ENCODE results near the gene SPTLC1. TPM values are rescaled to one million over a fixed set of nuclear protein-coding genes. Genes with fewer than 3 reads are reported as not detected.
A peak's percentile ranks its signal among the peaks of the same experiment; 100 is the strongest.
"Not testable (repeated sequence)": the region's sequence is repeated elsewhere in the genome, so short reads cannot be mapped to it uniquely, and the experiment has no call there.

The SPTLC1 gene
- total RNA-seq, 1 experiment from 2014 or later, result 68.0 TPM

- no peaks in the 10 kb centered on the region for H3K27me3 Mint-ChIP-seq (ENCODE audit: insufficient read depth, unreplicated experiment)
- CTCF ChIA-PET, result interaction anchor here (0.9 to 5.6 kb wide), 4 partner anchors 9 to 492 kb away, joined by 3 to 50 read pairs (median 9); no protein-coding TSS in a partner anchor
These were observed 32.6 kb upstream of the SPTLC1 start for GRCh38 chr9:92147852-92148180.

GRCh38 chr9:92147030-92147851, 32.0 kb upstream of the SPTLC1 start:
- H3K27ac Mint-ChIP-seq (ENCODE audit: low read depth, unreplicated experiment), result peak overlapping the region; percentile 94
- BruUV-seq (replicated peaks), result no TSS peak
- CTCF ChIA-PET, result interaction anchor here (0.6 to 5.6 kb wide), 7 partner anchors 8 to 492 kb away, joined by 3 to 50 read pairs (median 5); no protein-coding TSS in a partner anchor

More at GRCh38 chr9:92147852-92148180, 32.6 kb upstream of the SPTLC1 start:
- DNase-seq (ENCODE audit: unreplicated experiment), result no peak
- BruUV-seq (replicated peaks), result TSS peak; percentile 94
- no peaks in the 10 kb centered on the region for H3K36me3 Mint-ChIP-seq (ENCODE audit: insufficient read depth, unreplicated experiment)
- no peak for TF ChIP-seq CTCF (IDR thresholded peaks at IDR 0.05; ENCODE audit: unreplicated experiment)
- H3K9me3 Mint-ChIP-seq (ENCODE audit: unreplicated experiment), result no peaks in the 10 kb centered on the region
- no peak overlapping the region for H3K4me3 Mint-ChIP-seq (ENCODE audit: unreplicated experiment)
- H3K27ac Mint-ChIP-seq (ENCODE audit: low read depth, unreplicated experiment), result peak overlapping the region; percentile 94
- intact Hi-C loops (cut with micrococcal nuclease), result loop anchor here (10.0 kb wide), 1 partner anchor 57 kb away; no protein-coding TSS in a partner anchor
- POLR2A ChIA-PET, result interaction anchor here (0.8 to 1.5 kb wide), 7 partner anchors 10 to 122 kb away, joined by 3 to 6 read pairs (median 4); no protein-coding TSS in a partner anchor
- H3K4me1 Mint-ChIP-seq (ENCODE audit: insufficient read depth, unreplicated experiment), result peaks cover 41% of the 10 kb centered on the region

GRCh38 chr9:92146610-92147009, 31.4 kb upstream of the SPTLC1 start:
- Mint-ChIP-seq H3K27ac (ENCODE audit: low read depth, unreplicated experiment) (peak overlapping the region; percentile 94), H3K27me3 (ENCODE audit: insufficient read depth, unreplicated experiment) (no peaks in the 10 kb centered on the region), H3K9me3 (ENCODE audit: unreplicated experiment) (no peaks in the 10 kb centered on the region), H3K4me3 (ENCODE audit: unreplicated experiment) (no peak overlapping the region), H3K4me1 (ENCODE audit: insufficient read depth, unreplicated experiment) (peaks cover 30% of the 10 kb centered on the region), H3K36me3 (ENCODE audit: insufficient read depth, unreplicated experiment) (no peaks in the 10 kb centered on the region)
- TF ChIP-seq CTCF (IDR thresholded peaks at IDR 0.05; ENCODE audit: unreplicated experiment), result no peak
- POLR2A ChIA-PET, result interaction anchor here (0.7 to 1.5 kb wide), 6 partner anchors 8 to 123 kb away, joined by 3 to 7 read pairs (median 4); no protein-coding TSS in a partner anchor
- BruUV-seq (replicated peaks), result TSS peak; percentile 95
- DNase-seq (ENCODE audit: unreplicated experiment), result no peak
- intact Hi-C loops (cut with micrococcal nuclease), result loop anchor here (10.0 kb wide), 1 partner anchor 58 kb away; no protein-coding TSS in a partner anchor
- CTCF ChIA-PET, result interaction anchor here (0.6 to 5.6 kb wide), 7 partner anchors 8 to 182 kb away, joined by 3 to 50 read pairs (median 5); no protein-coding TSS in a partner anchor

More at GRCh38 chr9:92147030-92147851, 32.0 kb upstream of the SPTLC1 start:
- peak; percentile 94 for DNase-seq (ENCODE audit: unreplicated experiment)
- H3K4me3 Mint-ChIP-seq (ENCODE audit: unreplicated experiment), result peak overlapping the region; percentile 58
- no peaks in the 10 kb centered on the region for H3K36me3 Mint-ChIP-seq (ENCODE audit: insufficient read depth, unreplicated experiment)
- intact Hi-C loops (cut with micrococcal nuclease), result loop anchor here (10.0 kb wide), 1 partner anchor 58 kb away; no protein-coding TSS in a partner anchor
- H3K27me3 Mint-ChIP-seq (ENCODE audit: insufficient read depth, unreplicated experiment), result no peaks in the 10 kb centered on the region
- peaks cover 35% of the 10 kb centered on the region for H3K4me1 Mint-ChIP-seq (ENCODE audit: insufficient read depth, unreplicated experiment)
- H3K9me3 Mint-ChIP-seq (ENCODE audit: unreplicated experiment), result no peaks in the 10 kb centered on the region
- POLR2A ChIA-PET, result interaction anchor here (0.7 to 1.5 kb wide), 10 partner anchors 9 to 123 kb away, joined by 3 to 7 read pairs (median 4); no protein-coding TSS in a partner anchor
- TF ChIP-seq CTCF (IDR thresholded peaks at IDR 0.05; ENCODE audit: unreplicated experiment), result peak; percentile 11

- Mint-ChIP-seq H3K27ac (ENCODE audit: low read depth, unreplicated experiment) (peak overlapping the region; percentile 49), H3K4me1 (ENCODE audit: insufficient read depth, unreplicated experiment) (peaks cover 34% of the 10 kb centered on the region)
- H3K36me3 Mint-ChIP-seq (ENCODE audit: insufficient read depth, unreplicated experiment); POLR2A ChIA-PET; H3K4me3 Mint-ChIP-seq (ENCODE audit: unreplicated experiment); H3K9me3 Mint-ChIP-seq (ENCODE audit: unreplicated experiment); DNase-seq (ENCODE audit: unreplicated experiment); BruUV-seq (replicated peaks); H3K27me3 Mint-ChIP-seq (ENCODE audit: insufficient read depth, unreplicated experiment): not testable (repeated sequence)
- intact Hi-C loops (cut with micrococcal nuclease), result loop anchor here (10.0 kb wide), 1 partner anchor 59 kb away; no protein-coding TSS in a partner anchor
- CTCF ChIA-PET, result interaction anchor here (0.6 to 2.5 kb wide), 6 partner anchors 8 to 100 kb away, joined by 3 to 10 read pairs (median 4); no protein-coding TSS in a partner anchor
These were observed 30.6 kb upstream of the SPTLC1 start for GRCh38 chr9:92145784-92146183.

Data from MCF 10A (cell line).